K562 (cell line): ENCODE data around the gene ITGA6. TPM values are rescaled to one million over a fixed set of nuclear protein-coding genes. Genes with fewer than 3 reads are reported as not detected.

ENCODE experiments used
- ATAC-seq: fragments of 200-7000 bp; cut with Tn5 transposase; 3 replicates; pipeline ENCODE4 v1.9.1; 2020; ENCODE audit warnings: moderate library complexity
- BruUV-seq: library from RNA; stranded (reverse); fragments of 400-500 nt; replicated peaks from 2 replicates; lab custom pipeline; 2021; lab: Mats Ljungman, UMichigan
- CTCF ChIA-PET: fragments of 300-600 bp; formaldehyde crosslinking; extraction: SDS; loops from one replicate; lab custom pipeline; 2021; ENCODE audit warnings: low intra/inter-chr PET ratio; lab: Yijun Ruan, JAX
- POLR2A ChIA-PET: fragments of 300-600, 350-650 bp; sonication (Branson Sonifier 250); formaldehyde crosslinking; extraction: SDS; loops from one replicate; lab custom pipeline; 2021; ENCODE audit warnings: antibody characterized with exemption, inconsistent platforms; lab: Yijun Ruan, JAX
- DNase-seq, 4 experiments: peaks; one replicate each; pipeline versions ENCODE4 v3.0.0 to v3.0.0-alpha.2; 2011 to 2018; ENCODE audit warnings: low spot score in 3 of 4, mixed read lengths in 3 of 4; ENCODE audit errors: extremely low read depth in 1 of 4
- FAIRE-seq: peaks from 2 replicates; lab custom pipeline; 2011; peaks lifted over from hg19 to GRCh38; lab: Jason Lieb, UNC
- H2AFZ ChIP-seq: 2 replicates; pipeline ENCODE4 v1.6.0; 2011; ENCODE audit warnings: low read depth, low read length, control low read depth, inconsistent platforms
- H3K27ac ChIP-seq: fragments of 200-600 bp; 3 replicates; pipeline ENCODE4 v1.8.0; 2011; ENCODE audit warnings: low read depth, mild to moderate bottlenecking, control low read depth, inconsistent platforms, low read length, moderate library complexity, mixed read lengths; ENCODE audit errors: extremely low read depth
- H3K27me3 ChIP-seq, 2 experiments: fragments of 300-600 bp in 1 of 2; 2 replicates in 1 of 2; 3 replicates in 1 of 2; pipeline versions ENCODE4 v1.6.0 to v1.8.0; 2011; ENCODE audit warnings: inconsistent platforms in 2 of 2, low read length in 2 of 2, mild to moderate bottlenecking in 1 of 2, mixed read lengths in 1 of 2, moderate library complexity in 1 of 2; ENCODE audit not compliant: control insufficient read depth in 2 of 2, insufficient read depth in 2 of 2
- H3K36me3 ChIP-seq: fragments of 300-600 bp; 3 replicates; pipeline ENCODE4 v1.8.0; 2011; ENCODE audit warnings: mild to moderate bottlenecking, low read length, inconsistent platforms; ENCODE audit not compliant: control insufficient read depth, insufficient read depth
- H3K4me1 ChIP-seq, 2 experiments: fragments of 200-600 bp in 1 of 2; replicated peaks in 1 of 2; 2 replicates in 1 of 2; 3 replicates in 1 of 2; pipeline versions ENCODE4 v1.5.1 to v1.8.0; 2011; ENCODE audit warnings: inconsistent platforms in 2 of 2, low read length in 2 of 2, mild to moderate bottlenecking in 1 of 2, mixed read lengths in 1 of 2, moderate library complexity in 1 of 2; ENCODE audit not compliant: control insufficient read depth in 2 of 2, insufficient read depth in 2 of 2
- H3K4me2 ChIP-seq: 2 replicates; pipeline ENCODE4 v1.6.1; 2011; ENCODE audit warnings: low read length, control low read depth, inconsistent platforms, mixed read lengths; ENCODE audit not compliant: insufficient read depth
- H3K4me3 ChIP-seq: fragments of 200-600 bp; sonication (generic), shearing (Covaris generic); 2 replicates; pipeline ENCODE4 v1.5.1; 2016; ENCODE audit warnings: control low read depth, inconsistent platforms
- H3K79me2 ChIP-seq: fragments of 200-600 bp; 3 replicates; pipeline ENCODE4 v1.8.0; 2011; ENCODE audit warnings: low read length, inconsistent platforms; ENCODE audit not compliant: control insufficient read depth, insufficient read depth
- H3K9ac ChIP-seq, 2 experiments: 2 replicates each; pipeline versions ENCODE4 v1.6.0 to v1.6.1; 2011; ENCODE audit warnings: low read depth in 2 of 2, low read length in 2 of 2, control low read depth in 1 of 2, inconsistent platforms in 1 of 2, mild to moderate bottlenecking in 1 of 2, mixed read lengths in 1 of 2; ENCODE audit not compliant: insufficient read depth in 1 of 2
- H3K9me1 ChIP-seq: one replicate; pipeline ENCODE4 v1.6.0; 2011; ENCODE audit warnings: inconsistent platforms, mild to moderate bottlenecking, low read length, moderate library complexity; ENCODE audit not compliant: control insufficient read depth, insufficient read depth
- H3K9me3 ChIP-seq: replicated peaks from 2 replicates; pipeline ENCODE4 v1.5.1; 2011; ENCODE audit warnings: low read depth, low read length, inconsistent platforms; ENCODE audit not compliant: control insufficient read depth, insufficient read depth
- H4K20me1 ChIP-seq: replicated peaks from 2 replicates; pipeline ENCODE4 v1.6.1; 2011; ENCODE audit warnings: low read length, inconsistent platforms, mixed read lengths; ENCODE audit not compliant: control insufficient read depth, insufficient read depth
- ELK1 ChIP-seq: sonication (generic); formaldehyde crosslinking; IDR thresholded peaks from 2 replicates; pipeline ENCODE4 v1.8.1; 2022; ENCODE audit warnings: missing genetic modification reagents
- GATAD2B ChIP-seq: fragments of 450-650 bp; IDR thresholded peaks from 2 replicates; pipeline ENCODE4 v1.6.1; 2017; ENCODE audit warnings: mild to moderate bottlenecking, borderline replicate concordance
- PTTG1 ChIP-seq: fragments of 450-650 bp; IDR thresholded peaks from 2 replicates; pipeline ENCODE4 v1.6.1; 2016; ENCODE audit warnings: low read depth, mild to moderate bottlenecking, missing genetic modification characterization, missing compliant biosample characterization
- STAT5B ChIP-seq: fragments of 250-450 bp; sonication (Bioruptor Pico); IDR thresholded peaks from 2 replicates; pipeline ENCODE4 v1.8.0; 2021; ENCODE audit warnings: mild to moderate bottlenecking, inconsistent platforms
- TOE1 ChIP-seq, 2 experiments: fragments of 450-650 bp in 1 of 2; sonication (generic) in 1 of 2; formaldehyde crosslinking in 1 of 2; IDR thresholded peaks; 2 replicates each; pipeline versions ENCODE4 v1.7.1 to v1.8.0; 2016 to 2022; ENCODE audit warnings: borderline replicate concordance in 2 of 2, mild to moderate bottlenecking in 2 of 2, antibody characterized with exemption in 1 of 2, inconsistent platforms in 1 of 2, low read depth in 1 of 2, missing genetic modification reagents in 1 of 2, moderate library complexity in 1 of 2
- USF2 ChIP-seq: sonication (generic); formaldehyde crosslinking; IDR thresholded peaks from 2 replicates; pipeline ENCODE4 v1.5.0; 2020; ENCODE audit warnings: missing genetic modification reagents
- YBX1 ChIP-seq: fragments of 450-650 bp; IDR thresholded peaks from 2 replicates; pipeline ENCODE4 v1.7.1; 2016; ENCODE audit warnings: mild to moderate bottlenecking
- ZFX ChIP-seq: sonication (generic); formaldehyde crosslinking; IDR thresholded peaks from 2 replicates; pipeline ENCODE4 v1.8.0; 2022; ENCODE audit warnings: mild to moderate bottlenecking, missing genetic modification reagents, moderate library complexity
- ZNF23 ChIP-seq: fragments of 250-450 bp; sonication (Bioruptor Pico); IDR thresholded peaks from 2 replicates; pipeline ENCODE4 v1.4.0; 2020; ENCODE audit warnings: mild to moderate bottlenecking
- ZNF561 ChIP-seq: fragments of 450-650 bp; formaldehyde crosslinking; conservative IDR thresholded peaks from 2 replicates; pipeline ENCODE4 v1.4.0; 2020; ENCODE audit warnings: mild to moderate bottlenecking, moderate library complexity
- WGBS: fragments of 100-300 bp; shearing (Covaris generic); methylation state at CpG from one replicate; pipeline ENCODE4 v1.1.6; 2016; ENCODE audit warnings: low coverage, mixed read lengths; ENCODE audit not compliant: insufficient coverage; ENCODE audit errors: missing lambda C conversion rate; 5-methylcytosine and 5-hydroxymethylcytosine counted together
- in situ Hi-C: fragments of 300-500 bp; cut with MboI; formaldehyde crosslinking; loops from 4 replicates; pipeline ENCODE4 v1.15.0; 2018; ENCODE audit warnings: inconsistent platforms, mixed read lengths
- intact Hi-C: fragments of 100-400 bp; cut with micrococcal nuclease; formaldehyde crosslinking; loops from 2 replicates; pipeline ENCODE4 v1.14.2; 2022
- polyA plus RNA-seq, 8 experiments: library from polyadenylated mRNA; depleted of rRNA in 4 of 8; stranded (reverse) in 5 of 8; unstranded in 3 of 8; fragments of >200 nt; fragmentation: Nextera tagmentation in 2 of 8; fragmentation: Illumina TruSeq in 1 of 8; extraction: Ambion mirVana in 2 of 8; extraction: Trizol in 1 of 8; gene quantifications; 2 replicates each; pipeline versions ENCODE4 v1.2.1 to v1.2.3, GENCODE V29; 2011 to 2014; ENCODE audit warnings: inconsistent platforms in 1 of 8, missing spikeins in 1 of 8
- total RNA-seq, 7 experiments: library from RNA; depleted of rRNA in 6 of 7; stranded (reverse); fragments of >200 nt in 6 of 7; fragmentation: Illumina TruSeq in 2 of 7; extraction: Trizol in 2 of 7; gene quantifications; 2 replicates each; pipeline versions ENCODE4 v1.2.1 to v1.2.3, GENCODE V29; 2011 to 2021; ENCODE audit warnings: low replicate concordance in 1 of 7
- TF ChIP-seq, protein P1 (sequence below): fragments of 450-650 bp; IDR thresholded peaks from 2 replicates; pipeline ENCODE4 v1.6.1; 2016
- TF ChIP-seq, protein P2 (sequence below): fragments of 250-450 bp; sonication (Bioruptor Pico); IDR thresholded peaks from 2 replicates; pipeline ENCODE4 v1.4.0; 2020; ENCODE audit warnings: mild to moderate bottlenecking, moderate library complexity, borderline replicate concordance

ITGA6 gene
- total and polyA plus RNA-seq, 9 of the 15 experiments (the other 6 are each of a cell fraction or from before 2014, with no cell fraction given) = 0.01 to 0.29 (median 0.05) TPM; not detected in 5

- TF ChIP-seq YBX1 = no peak
- TF ChIP-seq, protein P1, sequence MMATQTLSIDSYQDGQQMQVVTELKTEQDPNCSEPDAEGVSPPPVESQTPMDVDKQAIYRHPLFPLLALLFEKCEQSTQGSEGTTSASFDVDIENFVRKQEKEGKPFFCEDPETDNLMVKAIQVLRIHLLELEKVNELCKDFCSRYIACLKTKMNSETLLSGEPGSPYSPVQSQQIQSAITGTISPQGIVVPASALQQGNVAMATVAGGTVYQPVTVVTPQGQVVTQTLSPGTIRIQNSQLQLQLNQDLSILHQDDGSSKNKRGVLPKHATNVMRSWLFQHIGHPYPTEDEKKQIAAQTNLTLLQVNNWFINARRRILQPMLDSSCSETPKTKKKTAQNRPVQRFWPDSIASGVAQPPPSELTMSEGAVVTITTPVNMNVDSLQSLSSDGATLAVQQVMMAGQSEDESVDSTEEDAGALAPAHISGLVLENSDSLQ = no peak
- no peak for TF ChIP-seq STAT5B (CRISPR knock-in tag)
- TF ChIP-seq ELK1 (CRISPR knock-in tag) = no peak
- TF ChIP-seq USF2 (CRISPR knock-in tag) = no peak
- TF ChIP-seq, all 486 proteins: peak for 0
Measured at GRCh38 chr2:172436889-172437288, 9.5 kb downstream of the ITGA6 start (continued).

DNA sequence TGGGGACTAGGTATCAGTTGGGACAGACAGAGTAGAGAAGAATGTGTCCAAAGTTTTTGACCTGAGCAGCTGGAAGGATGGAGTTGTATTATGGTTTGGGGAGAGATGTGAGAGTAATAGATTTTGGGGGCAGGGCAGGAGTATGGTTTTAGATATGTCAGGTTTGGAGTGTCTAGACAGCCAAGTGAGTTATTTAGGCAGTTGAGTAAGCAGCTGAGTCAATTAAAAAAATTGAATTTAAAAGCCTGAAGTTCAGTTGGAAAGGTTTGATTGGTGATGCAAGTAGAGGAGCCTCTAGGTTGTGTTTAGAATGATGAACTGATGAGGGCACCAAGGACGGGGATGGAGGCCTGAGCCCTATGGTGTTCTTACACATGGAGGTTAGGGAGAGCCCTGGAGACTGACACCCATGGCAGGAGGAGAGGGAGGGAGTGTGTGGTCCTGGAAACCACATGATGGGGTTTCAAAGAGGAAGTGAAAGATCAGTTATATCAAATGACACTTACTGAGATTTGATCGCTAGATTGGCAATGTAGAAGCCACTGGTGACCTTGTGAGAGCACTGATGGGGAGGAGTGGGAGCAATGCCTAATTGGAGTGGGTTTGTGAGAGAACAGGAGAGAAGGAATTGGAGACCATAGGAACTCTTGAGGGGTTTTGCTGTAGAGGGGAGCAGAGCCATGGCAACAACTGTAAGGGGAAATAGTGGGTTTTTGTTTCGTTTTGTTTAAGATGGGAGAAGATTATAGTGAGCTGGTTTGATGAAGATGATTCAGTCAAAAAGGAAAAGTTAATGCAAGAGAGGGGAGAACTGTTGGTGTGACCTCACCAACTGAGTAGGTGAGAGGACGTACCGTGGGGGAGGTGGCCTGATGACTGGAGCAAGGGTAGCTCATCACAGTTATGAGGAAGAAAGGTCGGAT, 10.3 kb downstream of the ITGA6 start:
- Histone ChIP-seq H3K4me1 (no peaks in the 10 kb centered on the region), H3K9me1 (no peaks in the 10 kb centered on the region), H3K4me2 (no peak overlapping the region), H2AFZ (no peak overlapping the region), H3K9ac (no peak overlapping the region), H4K20me1 (no peaks in the 10 kb centered on the region), H3K36me3 (no peaks in the 10 kb centered on the region), H3K27me3 (peaks cover 10 to 25% of the 10 kb centered on the region in 2 experiments; a peak in 4 of 5 replicates), H3K9me3 (no peaks in the 10 kb centered on the region), H3K4me3 (no peak overlapping the region), H3K27ac (no peak overlapping the region), H3K79me2 (no peaks in the 10 kb centered on the region)
- FAIRE-seq (no peak), ATAC-seq (no peak), DNase-seq (no peak)
- POLR2A ChIA-PET = interaction anchor here (0.7 to 1.0 kb wide), 2 partner anchors 13 to 14 kb away, joined by 3 read pairs; no protein-coding TSS in a partner anchor
- in situ Hi-C loops (no loop called here), intact Hi-C loops (no loop called here)
- CTCF ChIA-PET = no interaction called here
- 1% methylated on average over 6 of the region's 6 CpGs for WGBS
- BruUV-seq = no TSS peak
- TF ChIP-seq TOE1 (IDR thresholded peaks at IDR 0.05; ENCODE audit: borderline replicate concordance) (no peak), TOE1 (CRISPR knock-in tag; IDR thresholded peaks at IDR 0.05; ENCODE audit: borderline replicate concordance, low read depth) (no peak), GATAD2B (no peak), PTTG1 (tag) (no peak), ZNF23 (no peak), ZFX (CRISPR knock-in tag) (no peak), ZNF561 (CRISPR knock-in tag) (no peak)
- TF ChIP-seq, protein P2, sequence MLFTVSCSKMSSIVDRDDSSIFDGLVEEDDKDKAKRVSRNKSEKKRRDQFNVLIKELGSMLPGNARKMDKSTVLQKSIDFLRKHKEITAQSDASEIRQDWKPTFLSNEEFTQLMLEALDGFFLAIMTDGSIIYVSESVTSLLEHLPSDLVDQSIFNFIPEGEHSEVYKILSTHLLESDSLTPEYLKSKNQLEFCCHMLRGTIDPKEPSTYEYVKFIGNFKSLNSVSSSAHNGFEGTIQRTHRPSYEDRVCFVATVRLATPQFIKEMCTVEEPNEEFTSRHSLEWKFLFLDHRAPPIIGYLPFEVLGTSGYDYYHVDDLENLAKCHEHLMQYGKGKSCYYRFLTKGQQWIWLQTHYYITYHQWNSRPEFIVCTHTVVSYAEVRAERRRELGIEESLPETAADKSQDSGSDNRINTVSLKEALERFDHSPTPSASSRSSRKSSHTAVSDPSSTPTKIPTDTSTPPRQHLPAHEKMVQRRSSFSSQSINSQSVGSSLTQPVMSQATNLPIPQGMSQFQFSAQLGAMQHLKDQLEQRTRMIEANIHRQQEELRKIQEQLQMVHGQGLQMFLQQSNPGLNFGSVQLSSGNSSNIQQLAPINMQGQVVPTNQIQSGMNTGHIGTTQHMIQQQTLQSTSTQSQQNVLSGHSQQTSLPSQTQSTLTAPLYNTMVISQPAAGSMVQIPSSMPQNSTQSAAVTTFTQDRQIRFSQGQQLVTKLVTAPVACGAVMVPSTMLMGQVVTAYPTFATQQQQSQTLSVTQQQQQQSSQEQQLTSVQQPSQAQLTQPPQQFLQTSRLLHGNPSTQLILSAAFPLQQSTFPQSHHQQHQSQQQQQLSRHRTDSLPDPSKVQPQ = no peak
